H9 (cell line): ENCODE measurements around the gene PNMA1. TPM values are rescaled to one million over a fixed set of nuclear protein-coding genes. Genes with fewer than 3 reads are reported as not detected.

Experiments used
- DNase-seq: peaks from one replicate; pipeline ENCODE4 v3.0.0-alpha.2; 2017
- H2AFZ ChIP-seq: one replicate; pipeline ENCODE4 v1.6.1; 2013; ENCODE audit warnings: mild to moderate bottlenecking, low read length, control low read depth, moderate library complexity
- H2AK5ac ChIP-seq: 2 replicates; pipeline ENCODE4 v1.6.1; 2013; ENCODE audit warnings: low read length, control low read depth, mixed read lengths; ENCODE audit not compliant: insufficient read length
- H2BK120ac ChIP-seq: one replicate; pipeline ENCODE4 v1.6.1; 2013; ENCODE audit warnings: low read depth, mild to moderate bottlenecking, low read length, control low read depth, inconsistent platforms; ENCODE audit not compliant: poor library complexity, severe bottlenecking
- H2BK12ac ChIP-seq: 2 replicates; pipeline ENCODE4 v1.6.1; 2013; ENCODE audit warnings: low read length, control low read depth, mixed read lengths, low read depth; ENCODE audit not compliant: insufficient read length
- H2BK15ac ChIP-seq: 2 replicates; pipeline ENCODE4 v1.6.1; 2013; ENCODE audit warnings: low read depth, low read length, control low read depth
- H2BK20ac ChIP-seq: one replicate; pipeline ENCODE4 v1.6.1; 2013; ENCODE audit warnings: low read depth, mild to moderate bottlenecking, low read length, control low read depth, inconsistent platforms; ENCODE audit not compliant: poor library complexity, severe bottlenecking
- H2BK5ac ChIP-seq: 2 replicates; pipeline ENCODE4 v1.6.1; 2013; ENCODE audit warnings: low read length, control low read depth, mixed read lengths; ENCODE audit not compliant: insufficient read length
- H3K14ac ChIP-seq: 2 replicates; pipeline ENCODE4 v1.6.1; 2013; ENCODE audit warnings: low read length, control low read depth; ENCODE audit not compliant: insufficient read depth
- H3K18ac ChIP-seq: 2 replicates; pipeline ENCODE4 v1.6.1; 2013; ENCODE audit warnings: low read depth, mild to moderate bottlenecking, mixed read lengths, low read length, control low read depth; ENCODE audit not compliant: insufficient read length
- H3K23ac ChIP-seq: 2 replicates; pipeline ENCODE4 v1.6.1; 2013; ENCODE audit warnings: low read length, control low read depth, mixed read lengths, low read depth; ENCODE audit not compliant: insufficient read length
- H3K23me2 ChIP-seq: 2 replicates; pipeline ENCODE4 v1.6.1; 2013; ENCODE audit warnings: low read depth, mild to moderate bottlenecking, mixed read lengths, low read length, control low read depth; ENCODE audit not compliant: insufficient read length, poor library complexity, severe bottlenecking
- H3K27ac ChIP-seq: 2 replicates; pipeline ENCODE4 v1.5.1; 2013; ENCODE audit warnings: low read length, control low read depth, mixed read lengths, low read depth; ENCODE audit not compliant: insufficient read length
- H3K27me3 ChIP-seq: 2 replicates; pipeline ENCODE4 v1.6.1; 2013; ENCODE audit warnings: low read length, control low read depth, inconsistent platforms; ENCODE audit not compliant: insufficient read depth
- H3K4ac ChIP-seq: 2 replicates; pipeline ENCODE4 v1.6.1; 2013; ENCODE audit warnings: low read depth, mild to moderate bottlenecking, control low read depth, inconsistent platforms, low read length, moderate library complexity
- H3K4me1 ChIP-seq: 2 replicates; pipeline ENCODE4 v1.6.1; 2013; ENCODE audit warnings: low read length, control low read depth, inconsistent platforms; ENCODE audit not compliant: insufficient read depth
- H3K4me2 ChIP-seq: 2 replicates; pipeline ENCODE4 v1.6.1; 2013; ENCODE audit warnings: low read length, control low read depth, mixed read lengths; ENCODE audit not compliant: insufficient read length, insufficient read depth
- H3K56ac ChIP-seq: 2 replicates; pipeline ENCODE4 v1.6.1; 2013; ENCODE audit warnings: low read depth, mild to moderate bottlenecking, mixed read lengths, low read length, control low read depth; ENCODE audit not compliant: insufficient read length
- H3K79me1 ChIP-seq: 2 replicates; pipeline ENCODE4 v1.6.1; 2013; ENCODE audit warnings: low read depth, mild to moderate bottlenecking, moderate library complexity, low read length, control low read depth, inconsistent platforms; ENCODE audit not compliant: insufficient read depth, poor library complexity, severe bottlenecking
- H3K79me2 ChIP-seq: 2 replicates; pipeline ENCODE4 v1.6.1; 2013; ENCODE audit warnings: low read length, control low read depth, inconsistent platforms; ENCODE audit not compliant: insufficient read depth
- H3K9ac ChIP-seq: 2 replicates; pipeline ENCODE4 v1.6.1; 2013; ENCODE audit warnings: low read length, control low read depth, mixed read lengths; ENCODE audit not compliant: insufficient read length; ENCODE audit errors: extremely low read depth
- H3K9me3 ChIP-seq: one replicate; pipeline ENCODE4 v1.6.1; 2013; ENCODE audit warnings: low read depth, low read length, inconsistent platforms; ENCODE audit not compliant: control insufficient read depth
- H3T11ph ChIP-seq: one replicate; pipeline ENCODE4 v1.6.1; 2013; ENCODE audit warnings: mild to moderate bottlenecking, low read length, control low read depth, inconsistent platforms
- H4K20me1 ChIP-seq: one replicate; pipeline ENCODE4 v1.6.1; 2013; ENCODE audit not compliant: control insufficient read depth, insufficient read length, insufficient read depth
- H4K5ac ChIP-seq: 2 replicates; pipeline ENCODE4 v1.6.1; 2013; ENCODE audit warnings: low read depth, mild to moderate bottlenecking, mixed read lengths, low read length, control low read depth; ENCODE audit not compliant: insufficient read length
- H4K8ac ChIP-seq: replicated peaks from 2 replicates; pipeline ENCODE4 v1.6.1; 2013; ENCODE audit warnings: low read length, control low read depth, mixed read lengths, low read depth; ENCODE audit not compliant: insufficient read length
- H4K91ac ChIP-seq: 2 replicates; pipeline ENCODE4 v1.6.1; 2013; ENCODE audit warnings: low read depth, mild to moderate bottlenecking, moderate library complexity, mixed read lengths, low read length, control low read depth; ENCODE audit not compliant: insufficient read length
- H3K27ac Mint-ChIP-seq, 3 experiments: 2 replicates in 2 of 3; 3 replicates in 1 of 3; pipeline ENCODE4 v1.8.0; 2020 to 2021; ENCODE audit warnings: mixed read lengths in 3 of 3, mild to moderate bottlenecking in 1 of 3, moderate library complexity in 1 of 3
- H3K27me3 Mint-ChIP-seq: 2 replicates; pipeline ENCODE4 v1.8.0; 2021; ENCODE audit warnings: low read depth, mild to moderate bottlenecking, moderate library complexity, mixed read lengths
- H3K36me3 Mint-ChIP-seq, 3 experiments: 2 replicates in 2 of 3; 3 replicates in 1 of 3; pipeline ENCODE4 v1.8.0; 2020 to 2021; ENCODE audit warnings: low read depth in 3 of 3, mixed read lengths in 3 of 3; ENCODE audit not compliant: insufficient read depth in 1 of 3
- H3K4me1 Mint-ChIP-seq, 2 experiments: 2 replicates each; pipeline ENCODE4 v1.8.0; 2020; ENCODE audit warnings: mixed read lengths in 2 of 2
- H3K4me3 Mint-ChIP-seq, 2 experiments: 2 replicates in 1 of 2; 3 replicates in 1 of 2; pipeline ENCODE4 v1.8.0; 2020 to 2021; ENCODE audit warnings: mild to moderate bottlenecking in 2 of 2, mixed read lengths in 2 of 2, moderate library complexity in 1 of 2
- H3K9me3 Mint-ChIP-seq, 2 experiments: 2 replicates in 1 of 2; 3 replicates in 1 of 2; pipeline ENCODE4 v1.8.0; 2020; ENCODE audit warnings: mild to moderate bottlenecking in 2 of 2, mixed read lengths in 2 of 2, moderate library complexity in 1 of 2
- CTCF ChIP-seq: fragments of 200-600 bp; sonication (generic); conservative IDR thresholded peaks from 3 replicates; pipeline ENCODE4 v1.8.0; 2021; ENCODE audit warnings: antibody characterized with exemption, mild to moderate bottlenecking
- WGBS: extraction: QIAGEN DNeasy Blood & Tissue Kit; methylation state at CpG from one replicate; pipeline ENCODE4 v1.1.7; 2013; ENCODE audit warnings: missing lambda C conversion rate, low lambda C conversion rate, mixed read lengths; ENCODE audit not compliant: insufficient read length; ENCODE audit errors: extremely low coverage; 5-methylcytosine and 5-hydroxymethylcytosine counted together
- total RNA-seq: library from RNA; stranded (reverse); gene quantifications from 2 replicates; pipeline ENCODE4 v1.2.1, GENCODE V29; 2021

PNMA1 gene
- total RNA-seq, 1 experiment from 2014 or later: 56.1 TPM

GRCh38 chr14:73717266-73717665 is 3.1 kb upstream of the PNMA1 start:
- Histone ChIP-seq H3T11ph (no peak overlapping the region), H2BK5ac (no peak overlapping the region), H3K56ac (no peak overlapping the region), H3K9me3 (no peaks in the 10 kb centered on the region), H4K20me1 (peaks cover under 1% of the 10 kb centered on the region), H2BK12ac (no peak overlapping the region), H3K14ac (no peak overlapping the region), H2BK20ac (no peak overlapping the region), H3K79me1 (no peaks in the 10 kb centered on the region), H2AFZ (no peak overlapping the region), H3K4ac (no peak overlapping the region), H3K9ac (no peak overlapping the region), H3K27me3 (no peaks in the 10 kb centered on the region), H3K18ac (no peak overlapping the region), H3K79me2 (peaks cover 2% of the 10 kb centered on the region; the same call in 1 of the 2 replicates), H3K23ac (no peak overlapping the region), H4K8ac (no peak overlapping the region), H2BK120ac (no peak overlapping the region), H3K4me2 (peak overlapping the region; percentile 35), H3K23me2 (peaks cover 25% of the 10 kb centered on the region), H4K5ac (no peak overlapping the region), H2BK15ac (no peak overlapping the region), H4K91ac (no peak overlapping the region), H3K27ac (no peak overlapping the region), H3K4me1 (peaks cover 6% of the 10 kb centered on the region; the same call in 1 of the 2 replicates), H2AK5ac (no peak overlapping the region)
- TF ChIP-seq CTCF: no peak
- H3K36me3 Mint-ChIP-seq: peaks cover 0 to 11% (median 4%) of the 10 kb centered on the region in 3 experiments; a peak in 5 of 7 replicates
- H3K27ac Mint-ChIP-seq: no peak overlapping the region
- H3K9me3 Mint-ChIP-seq: no peaks in the 10 kb centered on the region; a peak in 1 of 5 replicates
- H3K27me3 Mint-ChIP-seq: peaks cover 7% of the 10 kb centered on the region
- H3K4me3 Mint-ChIP-seq: peak overlapping the region in 1 of 2 experiments; percentile 40; a peak in 2 of 5 replicates
- H3K4me1 Mint-ChIP-seq: peaks cover 56 to 62% of the 10 kb centered on the region in 2 experiments
- DNase-seq: no peak
- WGBS: no CpG with 5 or more reads among the region's 3 CpGs
